ENCODE data around the gene CCRL2. TPM values are rescaled to one million over a fixed set of nuclear protein-coding genes. Genes with fewer than 3 reads are reported as not detected.

The CCRL2 gene
- total and polyA plus RNA-seq, 2 experiments from 2014 or later = 5.3 to 8.6 TPM

DNA sequence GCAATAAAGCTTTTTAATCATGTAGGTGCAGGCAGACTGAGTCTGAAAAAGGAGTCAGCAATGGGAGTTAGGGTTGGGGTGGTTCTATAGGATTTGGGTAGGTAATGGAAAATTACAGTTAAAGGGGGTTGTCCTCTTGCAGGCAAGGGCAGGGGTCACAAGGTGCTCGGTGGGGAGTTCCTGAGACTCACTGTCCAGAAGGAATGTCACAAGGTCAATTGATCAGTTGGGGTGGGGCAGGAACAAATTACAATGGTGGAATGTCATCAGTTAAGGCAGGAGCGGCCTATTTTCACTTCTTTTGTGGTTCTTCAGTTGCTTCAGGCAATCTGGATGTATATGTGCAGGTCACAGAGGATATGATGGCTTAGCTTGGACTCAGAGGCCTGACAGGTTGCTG, 14.0 kb upstream of the CCRL2 start:
- H3K4me1 ChIP-seq (ENCODE audit: low read depth) = peaks cover 19% of the 10 kb centered on the region
- DNase-seq (ENCODE audit: low read depth in 1 of 2, low spot score in 1 of 2) = no peak
- no peaks in the 10 kb centered on the region for H3K9me3 ChIP-seq (ENCODE audit: low read depth)
- no peaks in the 10 kb centered on the region for H3K27me3 ChIP-seq
- TF ChIP-seq, protein P1, sequence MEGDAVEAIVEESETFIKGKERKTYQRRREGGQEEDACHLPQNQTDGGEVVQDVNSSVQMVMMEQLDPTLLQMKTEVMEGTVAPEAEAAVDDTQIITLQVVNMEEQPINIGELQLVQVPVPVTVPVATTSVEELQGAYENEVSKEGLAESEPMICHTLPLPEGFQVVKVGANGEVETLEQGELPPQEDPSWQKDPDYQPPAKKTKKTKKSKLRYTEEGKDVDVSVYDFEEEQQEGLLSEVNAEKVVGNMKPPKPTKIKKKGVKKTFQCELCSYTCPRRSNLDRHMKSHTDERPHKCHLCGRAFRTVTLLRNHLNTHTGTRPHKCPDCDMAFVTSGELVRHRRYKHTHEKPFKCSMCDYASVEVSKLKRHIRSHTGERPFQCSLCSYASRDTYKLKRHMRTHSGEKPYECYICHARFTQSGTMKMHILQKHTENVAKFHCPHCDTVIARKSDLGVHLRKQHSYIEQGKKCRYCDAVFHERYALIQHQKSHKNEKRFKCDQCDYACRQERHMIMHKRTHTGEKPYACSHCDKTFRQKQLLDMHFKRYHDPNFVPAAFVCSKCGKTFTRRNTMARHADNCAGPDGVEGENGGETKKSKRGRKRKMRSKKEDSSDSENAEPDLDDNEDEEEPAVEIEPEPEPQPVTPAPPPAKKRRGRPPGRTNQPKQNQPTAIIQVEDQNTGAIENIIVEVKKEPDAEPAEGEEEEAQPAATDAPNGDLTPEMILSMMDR (IDR thresholded peaks at IDR 0.05; ENCODE audit: low read depth, low read length) = no peak
- no peaks in the 10 kb centered on the region for H3K36me3 ChIP-seq
- H3K27ac ChIP-seq = no peak overlapping the region
- no peak overlapping the region for H3K4me3 ChIP-seq

DNA sequence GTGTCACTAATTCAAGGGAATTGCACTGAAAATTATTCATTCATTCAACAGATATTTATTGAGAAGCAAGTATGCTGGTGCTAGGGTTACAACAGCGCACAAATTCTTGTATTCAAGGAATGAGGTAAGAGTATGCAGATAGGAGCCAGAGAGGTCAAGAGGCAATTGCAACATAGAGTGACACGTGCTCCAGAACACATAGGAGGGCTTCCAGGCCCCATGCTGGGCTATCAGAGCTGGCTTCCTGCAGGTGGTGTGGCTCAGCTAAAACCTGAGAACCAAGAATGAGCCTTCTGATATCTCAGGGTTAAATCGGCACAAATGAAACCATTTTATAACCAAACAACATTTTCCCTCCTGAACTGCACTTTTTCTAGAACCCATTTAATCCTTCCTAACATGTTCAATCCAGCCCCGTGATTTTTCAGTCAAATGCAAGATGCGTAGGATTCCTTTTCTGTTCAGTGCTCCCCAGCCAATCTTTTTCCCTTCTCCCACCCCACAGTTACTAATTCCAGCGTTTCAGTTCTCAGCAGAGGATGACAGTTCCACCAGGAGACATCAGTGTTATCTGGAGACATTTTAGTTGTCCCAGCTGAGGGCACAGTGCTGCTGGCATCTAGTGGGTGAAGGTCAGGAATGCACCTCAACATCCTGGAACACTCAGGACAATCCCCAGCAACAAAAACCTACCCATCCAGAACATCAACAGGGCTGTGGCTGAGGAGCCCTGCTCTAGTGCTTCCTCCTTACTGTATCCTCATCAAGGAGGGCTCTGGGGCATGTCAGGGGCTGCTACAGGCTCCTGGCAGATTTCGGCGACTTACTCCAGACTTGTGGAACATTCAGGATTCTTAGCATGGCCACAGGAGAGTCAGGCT, 13.3 kb upstream of the CCRL2 start:
- Histone ChIP-seq H3K27ac (no peak overlapping the region), H3K4me3 (no peak overlapping the region), H3K9me3 (ENCODE audit: low read depth) (no peaks in the 10 kb centered on the region), H3K27me3 (no peaks in the 10 kb centered on the region), H3K4me1 (ENCODE audit: low read depth) (peaks cover 21% of the 10 kb centered on the region), H3K36me3 (no peaks in the 10 kb centered on the region)
- TF ChIP-seq, protein P1 (IDR thresholded peaks at IDR 0.05; ENCODE audit: low read depth, low read length) = no peak
- DNase-seq (ENCODE audit: low read depth in 1 of 2, low spot score in 1 of 2) = peak in 1 of 2 donors; percentile 62

DNA sequence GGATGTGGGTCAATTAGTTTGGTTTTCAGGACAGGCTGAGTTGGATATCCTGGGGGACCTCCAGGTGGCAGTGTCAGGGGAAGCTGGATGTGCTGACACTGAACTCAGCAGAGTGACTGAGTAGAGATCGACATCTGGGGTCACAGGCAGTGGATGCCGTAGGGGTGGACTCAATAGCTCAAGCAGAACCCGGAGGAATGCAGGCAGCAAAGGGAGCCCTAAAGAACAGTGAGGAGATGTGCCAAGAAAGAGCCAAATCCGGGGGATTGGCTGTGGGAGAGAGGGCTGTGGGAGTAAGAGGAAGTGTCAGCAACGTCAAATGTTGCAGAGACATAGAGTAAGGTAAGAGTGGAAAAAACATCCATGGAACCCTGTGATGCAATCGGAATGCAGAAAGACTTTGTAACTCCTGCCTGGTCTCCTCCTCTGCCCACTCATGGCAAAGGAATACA, 11.8 kb upstream of the CCRL2 start:
- H3K4me3 ChIP-seq = no peak overlapping the region
- DNase-seq (ENCODE audit: low read depth in 1 of 2, low spot score in 1 of 2) = peak in 1 of 2 donors; percentile 79
- H3K9me3 ChIP-seq (ENCODE audit: low read depth) = no peaks in the 10 kb centered on the region
- H3K4me1 ChIP-seq (ENCODE audit: low read depth) = peaks cover 32% of the 10 kb centered on the region
- TF ChIP-seq, protein P1 (IDR thresholded peaks at IDR 0.05; ENCODE audit: low read depth, low read length) = peak; percentile 3
- H3K27ac ChIP-seq = no peak overlapping the region
- H3K36me3 ChIP-seq = no peaks in the 10 kb centered on the region
- H3K27me3 ChIP-seq = no peaks in the 10 kb centered on the region

DNA sequence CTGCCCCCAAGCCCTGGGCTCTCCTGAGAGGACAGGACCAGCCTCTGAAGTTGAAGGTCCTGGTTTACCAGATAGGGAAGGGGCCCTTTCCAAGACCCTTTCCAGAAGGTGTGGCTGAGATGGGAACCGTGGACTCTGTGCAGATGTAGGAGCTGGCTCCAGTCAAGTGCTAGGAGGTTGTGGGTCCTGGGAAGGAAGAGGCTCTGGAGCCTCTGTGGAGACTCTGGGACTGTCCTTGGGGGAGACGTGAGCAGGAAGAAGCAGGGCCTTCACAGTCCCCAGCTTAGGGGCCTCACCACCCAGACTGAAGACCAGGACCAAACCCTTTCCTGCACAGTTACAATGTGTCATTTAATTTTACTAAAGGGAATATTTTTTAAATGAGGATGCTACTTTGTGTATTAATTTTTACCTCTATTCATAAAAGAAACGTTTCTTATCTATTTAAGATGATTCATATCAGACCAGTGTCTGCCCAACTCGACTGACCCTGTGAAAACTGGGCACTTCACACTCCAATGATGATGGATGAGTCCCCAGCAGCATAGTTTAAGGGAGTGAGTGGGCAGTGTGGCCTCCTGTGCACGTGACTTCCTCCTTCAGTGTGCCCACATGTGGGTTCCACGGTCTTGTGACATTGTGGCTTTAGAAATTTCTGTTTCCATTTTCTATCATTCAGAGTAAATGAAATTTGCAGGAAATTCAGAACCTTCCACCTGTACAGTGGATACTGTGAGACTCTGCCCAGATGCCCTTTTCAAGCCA, 11.1 kb upstream of the CCRL2 start:
- no peak for DNase-seq (ENCODE audit: low read depth in 1 of 2, low spot score in 1 of 2)
- no peak overlapping the region for H3K4me3 ChIP-seq
- H3K36me3 ChIP-seq = no peaks in the 10 kb centered on the region
- TF ChIP-seq, protein P1 (IDR thresholded peaks at IDR 0.05; ENCODE audit: low read depth, low read length) = no peak
- H3K27ac ChIP-seq = no peak overlapping the region
- no peaks in the 10 kb centered on the region for H3K9me3 ChIP-seq (ENCODE audit: low read depth)
- peaks cover 39% of the 10 kb centered on the region for H3K4me1 ChIP-seq (ENCODE audit: low read depth)
- H3K27me3 ChIP-seq = no peaks in the 10 kb centered on the region

DNA sequence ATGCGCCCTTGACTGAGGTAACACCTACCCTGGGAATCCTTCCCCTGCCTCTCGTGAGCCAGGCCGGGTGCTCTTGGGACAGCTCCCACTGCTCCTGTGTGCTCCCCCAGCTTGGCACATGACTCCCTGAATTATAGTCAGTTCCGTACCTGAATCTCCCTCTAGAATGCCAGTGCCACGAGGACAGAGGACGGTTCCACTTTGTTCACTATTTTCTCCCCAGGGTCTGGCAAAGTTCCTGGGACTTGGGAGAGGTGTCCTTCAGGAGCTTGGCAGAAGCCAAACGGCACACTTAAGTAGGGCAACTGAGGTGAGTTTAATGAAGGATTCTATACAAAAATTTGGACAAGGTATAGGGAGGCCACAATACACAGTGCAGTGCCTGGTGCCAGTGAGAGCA, 9.9 kb upstream of the CCRL2 start:
- no peak overlapping the region for H3K4me3 ChIP-seq
- H3K27ac ChIP-seq = no peak overlapping the region
- no peaks in the 10 kb centered on the region for H3K27me3 ChIP-seq
- H3K4me1 ChIP-seq (ENCODE audit: low read depth) = peaks cover 40% of the 10 kb centered on the region
- H3K9me3 ChIP-seq (ENCODE audit: low read depth) = no peaks in the 10 kb centered on the region
- TF ChIP-seq, protein P1 (IDR thresholded peaks at IDR 0.05; ENCODE audit: low read depth, low read length) = no peak
- H3K36me3 ChIP-seq = no peaks in the 10 kb centered on the region
- no peak for DNase-seq (ENCODE audit: low read depth in 1 of 2, low spot score in 1 of 2)
